Smooth muscle cell (in vitro differentiated cells): Measurements from ENCODE around the gene TDRD1. TPM values are rescaled to one million over a fixed set of nuclear protein-coding genes. Genes with fewer than 3 reads are reported as not detected.

ENCODE experiments used
- DNase-seq: peaks from one replicate; lab custom pipeline; 2025; ENCODE audit not compliant: unreplicated experiment; lab: John Stamatoyannopoulos, UW
- H2AFZ ChIP-seq: fragments of 200-600 bp; sonication (generic); 2 replicates; pipeline ENCODE4 v1.6.0; 2016; ENCODE audit warnings: antibody characterized with exemption, low read depth, mild to moderate bottlenecking
- H3F3A ChIP-seq: fragments of 200-600 bp; sonication (generic); 2 replicates; pipeline ENCODE4 v1.6.0; 2017; ENCODE audit warnings: antibody characterized with exemption, low read depth
- H3K27ac ChIP-seq: fragments of 200-600 bp; sonication (generic); 2 replicates; pipeline ENCODE4 v1.5.1; 2016; ENCODE audit warnings: low read depth, mild to moderate bottlenecking
- H3K27me3 ChIP-seq: fragments of 200-600 bp; sonication (generic); 2 replicates; pipeline ENCODE4 v1.6.1; 2016; ENCODE audit warnings: low read depth, mild to moderate bottlenecking
- H3K36me3 ChIP-seq: fragments of 200-600 bp; sonication (generic); 2 replicates; pipeline ENCODE4 v1.5.1; 2016; ENCODE audit warnings: low read depth
- H3K4me1 ChIP-seq: fragments of 200-600 bp; sonication (generic); 2 replicates; pipeline ENCODE4 v1.5.1; 2016; ENCODE audit warnings: low read depth
- H3K4me2 ChIP-seq: fragments of 200-600 bp; sonication (generic); 2 replicates; pipeline ENCODE4 v1.6.0; 2016; ENCODE audit warnings: mild to moderate bottlenecking
- H3K4me3 ChIP-seq: fragments of 200-600 bp; sonication (generic); 2 replicates; pipeline ENCODE4 v1.5.1; 2016; ENCODE audit warnings: mild to moderate bottlenecking
- H3K79me2 ChIP-seq: fragments of 200-600 bp; sonication (generic); 2 replicates; pipeline ENCODE4 v1.6.0; 2016; ENCODE audit warnings: low read depth, mild to moderate bottlenecking
- H3K9ac ChIP-seq: fragments of 200-600 bp; sonication (generic); 2 replicates; pipeline ENCODE4 v1.6.0; 2016; ENCODE audit warnings: low read depth
- H3K9me3 ChIP-seq: fragments of 200-600 bp; sonication (generic); replicated peaks from 2 replicates; pipeline ENCODE4 v1.5.1; 2016; ENCODE audit warnings: low read depth
- H4K20me1 ChIP-seq: fragments of 200-600 bp; sonication (generic); 2 replicates; pipeline ENCODE4 v1.6.0; 2016; ENCODE audit warnings: low read depth
- WGBS: methylation state at CpG from one replicate; pipeline ENCODE4 v1.1.7; 2016; ENCODE audit warnings: low lambda C conversion rate; 5-methylcytosine and 5-hydroxymethylcytosine counted together
- microRNA counts: library from miRNA; unstranded; fragments of <30 nt; microRNA quantifications from one replicate; lab custom pipeline; 2016
- polyA plus RNA-seq: library from polyadenylated mRNA; unstranded; fragments of >200 nt; fragmentation: Nextera tagmentation; extraction: Ambion mirVana; gene quantifications from 2 replicates; pipeline ENCODE4 v1.2.1, GENCODE V29; 2016
- small RNA-seq: library from RNA; depleted of rRNA; stranded (forward); fragments of <200 nt; gene quantifications from one replicate; pipeline ENCODE3, GENCODE V24; 2014
- total RNA-seq: library from RNA; depleted of rRNA; stranded (reverse); fragments of >200 nt; gene quantifications from 2 replicates; pipeline ENCODE4 v1.2.3, GENCODE V29; 2014
- TF ChIP-seq, protein P1 (sequence below): fragments of 200-600 bp; sonication (generic); IDR thresholded peaks from 2 replicates; pipeline ENCODE4 v1.5.1; 2017; ENCODE audit warnings: borderline replicate concordance, mild to moderate bottlenecking, antibody characterized with exemption; ENCODE audit not compliant: insufficient read depth, poor library complexity, severe bottlenecking

TDRD1 gene
- total and polyA plus RNA-seq, 2 experiments from 2014 or later, result not detected

- TF ChIP-seq, protein P1, sequence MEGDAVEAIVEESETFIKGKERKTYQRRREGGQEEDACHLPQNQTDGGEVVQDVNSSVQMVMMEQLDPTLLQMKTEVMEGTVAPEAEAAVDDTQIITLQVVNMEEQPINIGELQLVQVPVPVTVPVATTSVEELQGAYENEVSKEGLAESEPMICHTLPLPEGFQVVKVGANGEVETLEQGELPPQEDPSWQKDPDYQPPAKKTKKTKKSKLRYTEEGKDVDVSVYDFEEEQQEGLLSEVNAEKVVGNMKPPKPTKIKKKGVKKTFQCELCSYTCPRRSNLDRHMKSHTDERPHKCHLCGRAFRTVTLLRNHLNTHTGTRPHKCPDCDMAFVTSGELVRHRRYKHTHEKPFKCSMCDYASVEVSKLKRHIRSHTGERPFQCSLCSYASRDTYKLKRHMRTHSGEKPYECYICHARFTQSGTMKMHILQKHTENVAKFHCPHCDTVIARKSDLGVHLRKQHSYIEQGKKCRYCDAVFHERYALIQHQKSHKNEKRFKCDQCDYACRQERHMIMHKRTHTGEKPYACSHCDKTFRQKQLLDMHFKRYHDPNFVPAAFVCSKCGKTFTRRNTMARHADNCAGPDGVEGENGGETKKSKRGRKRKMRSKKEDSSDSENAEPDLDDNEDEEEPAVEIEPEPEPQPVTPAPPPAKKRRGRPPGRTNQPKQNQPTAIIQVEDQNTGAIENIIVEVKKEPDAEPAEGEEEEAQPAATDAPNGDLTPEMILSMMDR, result no peak
- Histone ChIP-seq H3K4me2 (no peak overlapping the region), H3K79me2 (no peaks in the 10 kb centered on the region), H3K9me3 (no peaks in the 10 kb centered on the region), H3K27ac (no peak overlapping the region), H3F3A (no peaks in the 10 kb centered on the region), H3K4me3 (no peak overlapping the region), H3K27me3 (no peaks in the 10 kb centered on the region), H3K36me3 (no peaks in the 10 kb centered on the region), H4K20me1 (no peaks in the 10 kb centered on the region), H3K9ac (no peak overlapping the region), H2AFZ (no peak overlapping the region), H3K4me1 (no peaks in the 10 kb centered on the region)
- WGBS, result 91% methylated on average over 8 of the region's 8 CpGs
- no peak for DNase-seq
Measured at GRCh38 chr10:114279901-114280644, 100.9 kb downstream of the TDRD1 start.

DNA sequence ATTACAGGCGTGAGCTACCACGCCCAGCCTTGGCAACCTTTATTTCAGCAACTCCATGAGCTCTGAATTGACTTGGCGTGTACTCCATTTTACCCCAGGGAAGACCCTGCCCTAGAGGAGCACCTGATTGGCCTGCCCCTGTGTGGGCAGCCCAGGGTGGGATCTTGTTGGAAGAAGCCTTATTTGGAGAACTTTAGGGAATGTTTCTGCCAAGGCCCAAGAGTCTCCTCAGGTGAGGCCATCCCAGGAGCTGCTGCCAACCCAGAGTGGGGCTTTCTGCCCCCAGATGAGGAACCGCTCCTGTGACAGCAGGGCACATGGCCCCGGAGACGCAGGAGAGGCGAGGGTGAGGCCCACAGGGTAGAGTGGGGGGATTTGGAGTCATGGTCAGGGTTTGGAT is 101.9 kb downstream of the TDRD1 start:
- WGBS, result 77% methylated on average over 7 of the region's 7 CpGs
- no peak overlapping the region for H3K4me3 ChIP-seq
- H3K4me1 ChIP-seq, result no peaks in the 10 kb centered on the region
- no peaks in the 10 kb centered on the region for H3K27me3 ChIP-seq
- H3K36me3 ChIP-seq, result no peaks in the 10 kb centered on the region
- DNase-seq, result no peak
- H3K27ac ChIP-seq, result no peak overlapping the region
- H3K9me3 ChIP-seq, result no peaks in the 10 kb centered on the region
- no peak overlapping the region for H3K4me2 ChIP-seq
- H4K20me1 ChIP-seq, result no peaks in the 10 kb centered on the region
- no peak overlapping the region for H2AFZ ChIP-seq
- H3F3A ChIP-seq, result no peaks in the 10 kb centered on the region
- no peak overlapping the region for H3K9ac ChIP-seq
- H3K79me2 ChIP-seq, result no peaks in the 10 kb centered on the region
- TF ChIP-seq, protein P1, result no peak

GRCh38 chr10:114281461-114281860 is 102.3 kb downstream of the TDRD1 start:
- Histone ChIP-seq H3K4me1 (no peaks in the 10 kb centered on the region), H3K4me3 (no peak overlapping the region), H3K4me2 (no peak overlapping the region), H3F3A (no peaks in the 10 kb centered on the region), H3K27ac (no peak overlapping the region), H3K9ac (no peak overlapping the region), H2AFZ (no peak overlapping the region), H3K79me2 (no peaks in the 10 kb centered on the region), H3K36me3 (no peaks in the 10 kb centered on the region), H4K20me1 (no peaks in the 10 kb centered on the region), H3K27me3 (no peaks in the 10 kb centered on the region), H3K9me3 (no peaks in the 10 kb centered on the region)
- 88% methylated on average over 5 of the region's 5 CpGs for WGBS
- DNase-seq, result no peak
- TF ChIP-seq, protein P1, result no peak

MicroRNA genes within 50 kb of the gene (microRNA counts, 767-probe panel; counts per million panel counts)
- 183 counts per million for microRNA hsa-miR-2110 (lab: Ali Mortazavi, UCI)

Small RNA genes within 50 kb of the gene (small RNA-seq; reads per million reads assigned to genes)
- gene RF02277, result not detected

Other genes starting within 250 kb of the TDRD1 start
- not detected in 2 replicates for gene ADRB1, start 135.5 kb upstream of the TDRD1 start, total RNA-seq
- gene ADRB1, start 135.5 kb upstream of the TDRD1 start, polyA plus RNA-seq, result not detected in 2 replicates
- 27.9 and 58.8 TPM in 2 replicates for gene CCDC186, start 5.2 kb upstream of the TDRD1 start, total RNA-seq
- gene CCDC186, start 5.2 kb upstream of the TDRD1 start, polyA plus RNA-seq, result 14.6 and 16.2 TPM in 2 replicates
- 0.36 TPM in 2 replicates for gene VWA2, start 59.9 kb downstream of the TDRD1 start, total RNA-seq
- gene VWA2, start 59.9 kb downstream of the TDRD1 start, polyA plus RNA-seq, result 0.06 and 0.70 TPM in 2 replicates
- 36.7 and 47.2 TPM in 2 replicates for gene AFAP1L2, start 225.1 kb downstream of the TDRD1 start, total RNA-seq
- gene AFAP1L2, start 225.1 kb downstream of the TDRD1 start, polyA plus RNA-seq, result 35.4 and 43.3 TPM in 2 replicates